ENCODE measurements around the gene CIDEC. TPM values are rescaled to one million over a fixed set of nuclear protein-coding genes. Genes with fewer than 3 reads are reported as not detected.

CIDEC gene
- total and polyA plus RNA-seq, 9 of the 15 experiments (the other 6 are each of a cell fraction or from before 2014, with no cell fraction given): not detected

GRCh38 chr3:9897408-9898372 is 17.6 kb upstream of the CIDEC start (continued):
- TF ChIP-seq, protein P1, sequence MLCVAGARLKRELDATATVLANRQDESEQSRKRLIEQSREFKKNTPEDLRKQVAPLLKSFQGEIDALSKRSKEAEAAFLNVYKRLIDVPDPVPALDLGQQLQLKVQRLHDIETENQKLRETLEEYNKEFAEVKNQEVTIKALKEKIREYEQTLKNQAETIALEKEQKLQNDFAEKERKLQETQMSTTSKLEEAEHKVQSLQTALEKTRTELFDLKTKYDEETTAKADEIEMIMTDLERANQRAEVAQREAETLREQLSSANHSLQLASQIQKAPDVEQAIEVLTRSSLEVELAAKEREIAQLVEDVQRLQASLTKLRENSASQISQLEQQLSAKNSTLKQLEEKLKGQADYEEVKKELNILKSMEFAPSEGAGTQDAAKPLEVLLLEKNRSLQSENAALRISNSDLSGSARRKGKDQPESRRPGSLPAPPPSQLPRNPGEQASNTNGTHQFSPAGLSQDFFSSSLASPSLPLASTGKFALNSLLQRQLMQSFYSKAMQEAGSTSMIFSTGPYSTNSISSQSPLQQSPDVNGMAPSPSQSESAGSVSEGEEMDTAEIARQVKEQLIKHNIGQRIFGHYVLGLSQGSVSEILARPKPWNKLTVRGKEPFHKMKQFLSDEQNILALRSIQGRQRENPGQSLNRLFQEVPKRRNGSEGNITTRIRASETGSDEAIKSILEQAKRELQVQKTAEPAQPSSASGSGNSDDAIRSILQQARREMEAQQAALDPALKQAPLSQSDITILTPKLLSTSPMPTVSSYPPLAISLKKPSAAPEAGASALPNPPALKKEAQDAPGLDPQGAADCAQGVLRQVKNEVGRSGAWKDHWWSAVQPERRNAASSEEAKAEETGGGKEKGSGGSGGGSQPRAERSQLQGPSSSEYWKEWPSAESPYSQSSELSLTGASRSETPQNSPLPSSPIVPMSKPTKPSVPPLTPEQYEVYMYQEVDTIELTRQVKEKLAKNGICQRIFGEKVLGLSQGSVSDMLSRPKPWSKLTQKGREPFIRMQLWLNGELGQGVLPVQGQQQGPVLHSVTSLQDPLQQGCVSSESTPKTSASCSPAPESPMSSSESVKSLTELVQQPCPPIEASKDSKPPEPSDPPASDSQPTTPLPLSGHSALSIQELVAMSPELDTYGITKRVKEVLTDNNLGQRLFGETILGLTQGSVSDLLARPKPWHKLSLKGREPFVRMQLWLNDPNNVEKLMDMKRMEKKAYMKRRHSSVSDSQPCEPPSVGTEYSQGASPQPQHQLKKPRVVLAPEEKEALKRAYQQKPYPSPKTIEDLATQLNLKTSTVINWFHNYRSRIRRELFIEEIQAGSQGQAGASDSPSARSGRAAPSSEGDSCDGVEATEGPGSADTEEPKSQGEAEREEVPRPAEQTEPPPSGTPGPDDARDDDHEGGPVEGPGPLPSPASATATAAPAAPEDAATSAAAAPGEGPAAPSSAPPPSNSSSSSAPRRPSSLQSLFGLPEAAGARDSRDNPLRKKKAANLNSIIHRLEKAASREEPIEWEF (CRISPR knock-in tag; IDR thresholded peaks at IDR 0.05): peak; percentile 81; the same call in 1 of the 2 replicates
- TF ChIP-seq ZNF584 (CRISPR knock-in tag; IDR thresholded peaks at IDR 0.05; ENCODE audit: low read depth): 0 out of 2 replicates have a peak, but pooled peaks have one; percentile 35
- TF ChIP-seq MAFG (tag; conservative IDR thresholded peaks at IDR 0.05): peak; percentile 37; the same call in 1 of the 2 replicates
- TF ChIP-seq DDX20 (tag; IDR thresholded peaks at IDR 0.05; ENCODE audit: low read depth): no peak
- 0 out of 2 replicates have a peak, but pooled peaks have one; percentile 3 for TF ChIP-seq SPI1 (IDR thresholded peaks at IDR 0.05; ENCODE audit: borderline replicate concordance, low read depth, low read length)
- TF ChIP-seq, protein P2, sequence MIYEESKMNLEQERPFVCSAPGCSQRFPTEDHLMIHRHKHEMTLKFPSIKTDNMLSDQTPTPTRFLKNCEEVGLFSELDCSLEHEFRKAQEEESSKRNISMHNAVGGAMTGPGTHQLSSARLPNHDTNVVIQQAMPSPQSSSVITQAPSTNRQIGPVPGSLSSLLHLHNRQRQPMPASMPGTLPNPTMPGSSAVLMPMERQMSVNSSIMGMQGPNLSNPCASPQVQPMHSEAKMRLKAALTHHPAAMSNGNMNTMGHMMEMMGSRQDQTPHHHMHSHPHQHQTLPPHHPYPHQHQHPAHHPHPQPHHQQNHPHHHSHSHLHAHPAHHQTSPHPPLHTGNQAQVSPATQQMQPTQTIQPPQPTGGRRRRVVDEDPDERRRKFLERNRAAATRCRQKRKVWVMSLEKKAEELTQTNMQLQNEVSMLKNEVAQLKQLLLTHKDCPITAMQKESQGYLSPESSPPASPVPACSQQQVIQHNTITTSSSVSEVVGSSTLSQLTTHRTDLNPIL (CRISPR knock-in tag; IDR thresholded peaks at IDR 0.05): no peak
- TF ChIP-seq ZNF407 (IDR thresholded peaks at IDR 0.05; ENCODE audit: low read depth): no peak
- TF ChIP-seq, protein P3, sequence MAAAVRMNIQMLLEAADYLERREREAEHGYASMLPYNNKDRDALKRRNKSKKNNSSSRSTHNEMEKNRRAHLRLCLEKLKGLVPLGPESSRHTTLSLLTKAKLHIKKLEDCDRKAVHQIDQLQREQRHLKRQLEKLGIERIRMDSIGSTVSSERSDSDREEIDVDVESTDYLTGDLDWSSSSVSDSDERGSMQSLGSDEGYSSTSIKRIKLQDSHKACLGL (CRISPR knock-in tag; IDR thresholded peaks at IDR 0.05; ENCODE audit: borderline replicate concordance, poor library complexity, severe bottlenecking): no peak
- TF ChIP-seq ATF7 (IDR thresholded peaks at IDR 0.05): peak; percentile 64; the same call in 1 of the 2 replicates
